ENCODE measurements around the gene CD34.

CD34 gene

DNA sequence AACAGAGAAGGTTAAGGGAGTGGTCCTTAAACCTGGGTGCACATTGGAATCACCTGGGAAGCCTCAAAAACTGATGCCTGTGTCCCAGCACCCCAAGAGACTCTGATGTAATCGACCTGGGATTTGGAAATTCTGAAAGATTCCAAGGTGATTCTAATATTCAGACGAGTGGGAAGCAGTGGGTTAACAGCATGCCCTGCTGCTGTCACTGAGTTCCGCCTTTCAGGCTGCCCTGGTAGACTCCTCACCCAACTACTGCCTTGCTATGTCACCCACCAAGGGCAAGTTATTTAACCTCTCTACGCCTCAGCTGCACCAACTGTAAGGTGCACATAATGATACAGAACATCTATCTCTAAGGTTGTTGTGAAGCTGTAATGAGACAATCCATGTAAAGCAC is 59.2 kb downstream of the CD34 start:
- DNase-seq: no peak

DNA sequence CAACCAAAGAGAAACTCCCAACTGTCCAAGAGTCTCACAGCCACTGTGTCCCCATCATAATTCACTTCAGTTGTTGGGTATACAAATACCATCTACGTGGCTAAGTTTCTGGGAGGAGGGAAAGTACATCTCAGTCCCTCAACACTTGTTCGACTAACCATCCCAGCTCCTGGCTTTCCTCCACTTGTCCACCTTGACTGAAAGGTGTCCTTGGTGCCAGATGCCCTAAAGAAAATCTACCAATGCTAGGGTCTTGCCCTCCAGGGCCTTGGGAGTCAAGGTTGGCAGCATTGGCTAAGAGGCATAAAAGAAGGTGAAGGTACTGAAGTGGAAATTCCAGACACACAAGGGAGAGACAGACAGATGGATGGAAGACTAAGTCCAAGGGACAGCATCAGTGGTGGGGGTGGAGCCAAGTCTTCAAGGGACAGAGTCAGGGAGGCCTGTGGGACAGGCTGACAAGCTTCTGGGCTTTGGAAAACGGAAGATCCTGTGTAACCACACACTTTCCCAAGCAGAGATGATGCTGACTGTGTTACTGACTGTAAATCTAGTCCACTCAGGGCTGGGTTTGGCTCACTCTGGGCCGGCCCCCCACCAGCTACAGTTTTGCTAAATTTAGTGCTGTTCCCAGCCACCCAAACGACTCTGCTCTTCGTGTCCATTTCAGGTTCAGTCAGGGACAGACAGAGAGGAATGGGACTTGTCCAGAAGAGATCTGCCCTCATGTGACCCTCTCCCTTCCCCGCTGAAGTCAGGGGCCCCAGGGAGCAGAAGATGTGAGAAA is 60.1 kb downstream of the CD34 start:
- DNase-seq: no peak

DNA sequence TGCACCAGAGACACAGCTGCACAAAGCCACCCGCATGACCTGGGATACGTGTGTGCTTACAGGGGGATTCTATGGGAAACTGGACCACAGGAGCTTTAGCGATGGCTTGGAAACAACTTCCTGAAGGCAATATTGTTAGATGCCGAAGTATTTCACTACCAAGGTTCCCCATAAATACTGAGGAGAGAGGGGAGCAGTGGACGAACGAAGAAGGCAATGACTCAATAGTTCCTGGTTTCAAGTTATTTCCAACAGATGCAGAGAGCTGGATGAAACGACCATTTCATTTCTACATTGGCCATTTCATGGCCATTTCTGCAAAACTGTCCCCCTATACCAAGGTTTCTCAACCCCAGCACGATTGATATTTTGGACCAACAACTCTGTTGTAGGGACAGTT is 61.3 kb downstream of the CD34 start:
- no peak for DNase-seq

DNA sequence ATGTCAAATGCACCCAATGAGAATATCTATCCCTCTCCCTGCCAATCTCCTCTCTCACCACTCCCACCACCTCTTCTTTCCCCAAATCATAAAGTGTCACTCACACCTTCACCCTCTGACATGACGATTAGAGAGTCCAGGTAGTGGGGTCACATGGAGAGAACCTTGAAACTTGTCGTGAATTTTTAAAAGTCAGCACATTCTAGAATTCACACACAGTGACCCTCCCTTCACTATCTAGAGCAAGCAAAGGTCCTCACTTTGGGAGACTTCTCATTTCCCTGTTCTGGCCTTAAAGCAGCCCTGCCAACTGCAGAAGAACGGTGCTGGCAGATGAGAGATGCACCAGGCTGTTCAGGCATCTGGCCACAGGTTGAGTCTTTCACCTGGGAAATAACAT is 61.9 kb downstream of the CD34 start:
- DNase-seq: no peak

DNA sequence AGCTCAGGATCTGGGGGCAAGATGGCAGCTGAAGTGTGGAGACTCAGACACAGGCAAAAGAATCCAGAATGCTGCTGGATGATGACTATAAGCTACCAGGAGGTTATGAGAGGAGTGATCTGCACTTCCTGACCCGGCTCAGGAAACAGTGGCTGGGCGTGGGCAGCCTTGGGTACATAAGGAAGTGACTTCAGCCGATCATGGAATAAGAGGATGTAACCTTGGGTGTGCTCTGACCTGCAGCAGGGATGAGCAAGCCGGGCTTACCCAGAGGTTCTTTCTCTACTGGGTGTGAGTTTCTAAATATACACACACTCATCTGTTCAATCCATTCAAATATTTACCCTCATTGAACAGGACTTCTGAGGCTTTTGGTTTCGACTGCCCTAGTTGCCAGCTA is 62.7 kb downstream of the CD34 start:
- peak; percentile 35 for DNase-seq

DNA sequence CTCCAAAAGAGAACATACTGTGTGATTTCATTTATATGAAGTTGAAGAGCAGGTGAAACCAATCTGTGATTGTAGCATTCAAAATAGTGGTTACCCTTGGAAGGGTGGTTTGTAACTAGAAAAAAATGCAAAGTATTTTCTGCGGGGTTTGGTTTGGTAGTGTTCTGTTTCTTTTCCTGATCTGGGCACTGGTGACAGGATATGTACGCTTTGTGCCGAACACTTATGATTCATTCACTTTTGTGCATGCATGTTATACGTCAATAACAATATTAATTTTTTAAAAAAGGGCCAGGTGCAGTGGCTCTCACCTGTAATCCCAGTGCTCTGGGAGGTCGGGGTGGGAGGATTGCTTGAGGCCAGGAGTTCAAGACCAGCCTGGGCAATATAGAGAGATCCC is 63.8 kb downstream of the CD34 start:
- no peak for DNase-seq

DNA sequence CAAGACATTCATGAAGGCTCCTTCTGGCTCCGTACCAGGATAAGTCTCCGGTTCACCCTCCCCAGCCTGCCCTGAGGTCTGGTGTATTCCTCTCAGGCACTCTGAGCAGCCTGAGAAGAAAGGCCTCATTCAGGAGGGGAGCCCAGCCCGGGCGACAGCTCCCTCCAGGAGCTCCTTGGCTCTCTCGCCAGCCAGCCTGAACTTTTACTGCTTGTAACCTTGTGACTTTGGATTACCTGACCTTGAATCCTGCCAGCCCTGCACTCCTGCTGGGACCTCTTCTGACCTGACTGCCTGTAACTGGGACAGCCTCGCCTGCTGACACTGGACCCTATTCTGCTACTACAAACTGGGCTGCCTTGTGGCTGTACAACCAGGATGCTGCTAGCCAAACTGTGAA is 65.8 kb downstream of the CD34 start:
- no peak for DNase-seq

DNA sequence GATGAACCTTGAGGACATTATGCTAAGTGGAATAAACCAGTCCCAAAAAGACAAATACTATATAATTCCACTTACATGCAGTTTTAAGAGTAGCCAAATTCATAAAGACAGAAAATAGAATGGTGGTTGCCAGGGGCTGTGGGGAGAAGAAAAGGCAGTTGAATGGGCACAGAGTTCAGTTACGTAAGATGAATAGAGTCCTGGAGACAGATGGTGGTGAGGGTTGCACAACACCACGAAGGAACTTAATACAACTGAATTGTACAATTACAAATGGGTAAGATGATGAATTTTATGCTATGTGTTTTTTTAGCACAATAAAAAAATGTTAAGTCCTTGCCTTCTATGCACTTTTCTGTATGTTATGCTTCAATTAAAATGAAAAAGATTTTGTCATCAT is 66.6 kb downstream of the CD34 start:
- DNase-seq: no peak

DNA sequence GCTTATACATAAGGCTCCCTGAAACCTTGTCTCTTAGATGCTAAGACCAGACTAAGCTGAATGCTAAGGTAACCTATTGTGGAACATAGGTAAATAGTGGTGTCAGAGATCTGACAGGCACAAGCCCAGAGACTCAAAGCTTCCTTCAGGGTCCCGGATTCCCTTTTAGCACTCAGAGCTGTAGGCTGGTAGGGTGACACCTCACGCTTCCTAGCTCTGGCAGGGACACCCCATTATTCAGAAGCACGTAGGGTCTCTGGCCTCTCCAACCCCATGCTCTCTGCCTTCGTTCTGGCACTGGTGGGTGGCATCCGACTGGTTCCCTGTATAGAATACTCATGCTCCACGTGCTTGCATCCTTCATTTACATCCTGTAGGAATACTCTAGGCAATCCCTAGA is 68.4 kb downstream of the CD34 start:
- DNase-seq: no peak

DNA sequence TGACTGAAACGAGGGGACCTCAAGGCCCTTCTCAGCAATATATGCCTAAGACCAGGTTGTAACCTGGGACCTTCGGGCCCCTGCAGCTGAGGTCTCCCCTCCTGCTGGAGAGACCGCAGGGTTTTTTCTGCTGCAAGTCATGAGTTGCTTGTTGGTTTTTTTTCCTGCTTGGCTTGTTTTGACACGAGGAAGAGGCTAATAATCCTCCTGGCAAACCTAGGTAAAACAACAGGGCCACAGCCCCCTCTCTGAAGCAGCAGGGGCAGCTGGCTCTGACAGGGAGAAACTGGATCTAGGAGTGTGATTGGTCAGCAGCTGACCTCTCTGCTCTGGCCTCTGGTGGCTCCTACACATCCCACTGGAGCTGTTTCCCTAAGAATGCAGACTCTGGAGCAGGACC is 69.0 kb downstream of the CD34 start:
- no peak for DNase-seq

DNA sequence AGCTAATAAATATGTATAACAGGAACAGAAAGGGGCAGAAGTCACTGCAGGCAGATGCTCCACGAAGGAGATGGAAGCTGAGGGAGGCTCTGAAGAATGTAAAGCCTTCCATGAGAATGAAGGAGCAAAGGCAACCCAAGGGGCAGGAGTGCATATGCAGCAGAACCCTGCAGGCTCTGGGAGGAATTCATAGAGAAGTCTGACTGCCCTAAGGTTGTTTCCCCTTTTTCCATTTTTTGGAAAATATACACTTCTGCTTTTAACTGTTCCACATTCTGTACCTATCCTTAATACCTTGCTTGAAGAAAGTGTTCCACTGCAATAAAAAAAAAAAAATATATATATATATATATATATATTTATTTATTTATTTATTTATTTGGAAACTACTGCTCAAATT is 69.6 kb downstream of the CD34 start:
- no peak for DNase-seq

DNA sequence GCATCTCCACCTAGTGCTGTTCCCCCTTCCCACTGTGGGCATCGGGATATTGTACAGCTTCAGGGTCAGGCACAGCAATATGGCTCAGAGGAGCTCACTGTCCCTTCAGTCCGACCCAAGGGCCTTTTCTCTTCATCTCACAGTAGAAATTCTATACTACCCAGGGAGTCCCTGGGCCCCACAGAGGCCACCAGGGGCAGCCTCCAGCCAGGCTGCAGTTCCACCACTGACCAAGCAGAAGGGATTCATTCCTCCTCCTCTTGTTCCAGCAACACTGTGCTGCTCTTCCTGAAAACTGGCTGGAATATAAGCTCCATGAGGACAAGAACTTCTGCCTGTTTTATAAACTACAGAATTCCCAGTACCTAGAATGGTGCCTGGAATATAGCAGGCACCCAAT is 70.5 kb downstream of the CD34 start:
- DNase-seq: no peak

DNA sequence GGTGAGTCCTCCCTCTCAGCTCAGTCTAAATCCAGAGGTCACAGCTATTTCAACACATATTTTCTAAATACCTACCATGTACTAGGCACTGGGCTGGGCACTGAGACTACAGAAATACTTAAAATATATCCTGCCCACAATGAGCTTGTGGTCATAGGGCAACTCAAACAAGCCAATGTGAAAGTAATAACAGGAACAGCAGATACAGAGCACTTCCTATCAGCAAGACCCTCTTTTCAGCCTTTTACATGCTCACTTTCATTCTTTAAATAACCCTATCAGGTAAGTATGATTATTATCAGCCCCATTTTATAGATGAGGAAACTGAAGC is 71.9 kb downstream of the CD34 start:
- no peak for DNase-seq

DNA sequence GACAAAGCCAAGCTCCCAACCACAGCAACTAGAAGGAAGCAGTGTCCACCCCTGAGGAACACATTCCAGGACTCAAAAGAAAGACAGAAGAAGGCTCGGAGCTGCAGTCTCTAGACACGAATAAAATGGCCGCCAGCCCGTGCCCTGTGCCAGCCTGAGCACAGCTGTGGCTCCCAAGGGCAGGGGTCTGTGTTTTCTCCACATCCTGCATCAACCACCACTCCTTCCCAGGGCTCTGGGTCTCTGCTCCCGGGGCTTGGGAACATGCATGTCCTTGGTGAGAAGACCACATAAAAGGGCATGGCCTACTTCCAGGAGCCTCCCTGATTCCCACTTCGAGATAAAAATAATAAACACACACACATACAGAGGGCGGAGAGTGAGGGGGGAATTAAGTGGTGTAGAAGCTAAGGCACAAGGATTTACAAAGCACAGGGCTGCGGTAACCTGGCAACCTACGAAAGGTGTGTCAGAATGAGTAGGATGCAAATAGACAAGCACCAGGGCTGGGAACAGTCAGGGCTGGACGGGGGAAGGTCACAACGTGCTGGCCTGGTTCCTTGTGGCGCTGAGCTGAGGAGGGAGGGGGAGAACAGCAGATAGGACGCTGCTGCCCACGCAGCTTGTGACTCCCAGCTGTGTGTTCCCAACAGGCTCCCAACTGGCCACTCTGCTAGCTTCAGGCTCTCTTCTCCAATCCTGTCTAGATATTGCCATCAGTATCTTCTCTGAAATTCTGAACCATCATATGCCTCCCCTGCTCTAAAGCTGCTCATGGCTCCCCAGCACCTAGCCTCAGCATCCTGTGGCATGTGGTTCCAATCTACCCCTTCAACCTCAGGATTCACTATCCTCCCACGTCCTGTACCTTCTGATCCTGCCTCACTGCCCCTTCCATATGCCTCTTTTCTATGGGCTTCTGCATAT is 72.5 kb downstream of the CD34 start:
- DNase-seq: no peak

DNA sequence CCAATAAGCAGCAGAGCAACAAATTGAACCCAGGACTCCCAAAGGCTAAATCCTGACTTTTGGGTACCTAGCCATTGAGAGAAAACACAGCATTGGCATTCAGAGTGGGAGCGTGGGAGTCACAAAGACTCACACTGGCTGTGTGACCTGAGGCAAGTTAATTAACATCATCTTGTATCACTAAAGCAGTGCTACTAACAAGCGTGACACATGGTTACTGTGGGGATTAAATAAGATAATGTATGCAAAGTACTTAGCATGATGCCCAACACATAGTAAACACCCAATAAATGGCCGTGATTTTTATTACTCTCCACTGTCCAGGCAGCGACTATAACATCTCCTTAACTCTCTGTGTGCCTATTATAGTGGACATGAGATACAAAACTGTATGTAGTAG is 73.3 kb downstream of the CD34 start:
- no peak for DNase-seq

DNA sequence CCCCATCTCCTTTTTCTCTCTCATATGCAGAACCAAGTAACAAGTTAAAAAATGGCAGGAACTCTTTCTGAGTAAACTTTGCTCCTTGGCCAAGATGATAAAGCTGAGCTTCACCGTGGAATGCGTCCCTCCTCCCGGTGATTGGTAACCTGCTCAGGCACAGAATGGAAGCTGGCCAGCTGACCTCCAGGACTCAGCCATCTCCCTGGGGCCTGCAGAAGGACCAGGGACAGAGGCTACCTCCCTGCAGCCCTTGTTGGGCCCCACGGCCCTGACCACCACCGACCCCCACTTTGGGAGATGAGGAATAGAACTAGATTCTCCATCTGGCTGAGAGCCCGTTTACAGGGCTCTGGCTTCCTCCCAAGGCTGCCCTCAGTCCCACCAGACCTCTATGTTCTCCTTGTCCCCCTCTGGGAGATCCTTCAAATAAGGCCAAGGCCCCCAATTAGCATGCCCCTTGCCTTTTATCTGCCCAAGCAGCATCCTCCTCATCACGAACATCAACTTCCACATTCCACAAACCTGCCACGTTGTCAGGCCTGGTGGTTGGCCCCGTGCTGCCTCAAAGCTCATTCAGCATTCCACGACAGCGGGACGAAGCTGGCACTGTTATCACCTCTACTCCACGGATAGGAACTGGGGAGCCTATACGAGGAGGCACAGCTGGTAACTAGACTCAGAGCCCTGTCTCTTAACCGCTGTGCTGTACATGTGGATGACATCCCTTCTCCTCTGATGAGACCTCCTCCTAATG is 74.2 kb downstream of the CD34 start:
- DNase-seq: no peak

DNA sequence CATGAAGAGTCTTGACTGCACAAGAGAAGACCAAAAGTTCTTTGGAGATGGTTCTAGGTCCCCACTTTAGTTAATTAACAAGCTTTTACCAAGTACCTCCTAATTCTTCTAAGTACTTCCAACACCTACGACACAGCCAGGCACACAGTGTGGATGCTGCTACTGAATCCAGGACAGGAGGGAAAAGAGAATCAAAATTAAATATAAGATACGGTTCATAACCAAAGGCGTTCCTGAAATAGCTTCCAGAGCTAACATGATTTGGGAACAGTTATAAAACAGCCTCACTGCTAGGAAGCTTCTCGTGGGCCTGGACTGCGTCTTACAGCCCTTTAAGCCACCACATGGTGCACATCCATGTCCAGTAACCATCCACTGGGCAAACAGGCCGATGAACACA is 75.0 kb downstream of the CD34 start:
- DNase-seq: no peak

DNA sequence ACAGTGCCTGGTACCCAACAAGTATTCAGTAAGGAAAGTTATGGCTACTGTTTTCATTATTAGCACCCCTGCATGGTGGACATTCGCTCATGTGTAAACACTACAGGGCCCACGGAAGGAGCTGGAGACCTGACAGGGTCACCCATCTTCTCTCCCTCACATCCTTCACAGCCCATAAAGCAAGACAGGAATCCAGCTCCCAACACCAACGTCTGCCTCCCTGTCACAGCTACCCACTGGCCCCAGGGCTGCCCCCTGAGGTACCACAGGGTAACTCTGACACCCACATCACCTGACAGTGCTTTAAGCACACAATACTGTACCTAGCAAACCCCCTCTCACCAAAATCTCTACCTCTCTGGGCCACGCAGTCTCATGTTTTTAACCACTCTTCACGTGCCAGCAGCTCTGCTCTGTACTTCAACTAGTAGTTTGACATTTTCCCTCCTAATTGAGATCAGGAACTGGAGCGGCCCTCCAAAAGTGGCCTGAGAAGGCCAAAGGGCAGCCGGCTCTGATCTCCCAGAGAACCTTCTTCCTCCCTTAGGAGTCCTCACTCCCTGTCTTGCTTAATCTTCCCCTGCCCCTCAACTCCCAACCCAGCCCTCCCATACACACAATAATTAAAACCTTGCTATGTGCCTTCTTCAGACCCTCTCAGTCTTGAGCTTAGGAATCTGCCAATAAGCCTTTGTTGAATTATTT is 76.8 kb downstream of the CD34 start:
- DNase-seq: no peak

DNA sequence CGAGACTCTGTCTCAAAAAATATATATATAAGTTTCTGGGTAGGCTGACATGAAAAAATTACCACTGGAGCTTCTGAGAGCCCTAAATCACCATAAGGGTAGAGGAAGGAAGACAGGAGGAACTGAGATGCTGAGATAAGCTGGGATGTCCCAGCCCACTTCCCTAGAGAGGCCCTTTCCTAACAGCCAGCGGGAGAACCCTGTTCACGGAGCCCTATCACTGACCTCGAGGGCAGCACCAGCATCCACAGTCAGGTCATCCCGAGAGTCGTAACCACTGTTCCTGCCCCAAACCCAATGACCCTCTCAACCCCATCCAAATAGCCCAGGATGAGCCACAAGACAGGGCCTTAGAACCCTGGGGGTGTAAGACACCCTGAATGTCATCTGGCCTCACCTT is 77.5 kb downstream of the CD34 start:
- no peak for DNase-seq

DNA sequence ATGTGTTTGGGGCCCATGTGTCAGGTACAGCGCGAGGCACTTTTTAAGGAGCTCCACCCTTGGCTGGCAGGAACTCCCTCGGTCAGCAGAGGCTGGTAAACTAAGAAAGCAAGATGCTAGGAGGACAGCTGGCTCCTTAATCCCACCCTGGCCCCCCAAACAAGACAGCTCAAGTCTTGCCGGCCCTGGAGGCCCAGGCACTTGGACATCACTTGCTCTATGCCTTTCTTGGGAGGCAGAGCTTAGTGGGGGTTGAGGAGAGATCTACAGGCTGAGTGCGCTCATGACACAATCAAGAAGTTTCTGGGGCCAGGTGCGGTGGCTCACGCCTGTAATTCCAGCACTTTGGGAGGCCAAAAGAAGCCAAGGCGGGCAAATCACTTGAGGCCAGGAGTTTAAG is 78.1 kb downstream of the CD34 start:
- DNase-seq: no peak

DNA sequence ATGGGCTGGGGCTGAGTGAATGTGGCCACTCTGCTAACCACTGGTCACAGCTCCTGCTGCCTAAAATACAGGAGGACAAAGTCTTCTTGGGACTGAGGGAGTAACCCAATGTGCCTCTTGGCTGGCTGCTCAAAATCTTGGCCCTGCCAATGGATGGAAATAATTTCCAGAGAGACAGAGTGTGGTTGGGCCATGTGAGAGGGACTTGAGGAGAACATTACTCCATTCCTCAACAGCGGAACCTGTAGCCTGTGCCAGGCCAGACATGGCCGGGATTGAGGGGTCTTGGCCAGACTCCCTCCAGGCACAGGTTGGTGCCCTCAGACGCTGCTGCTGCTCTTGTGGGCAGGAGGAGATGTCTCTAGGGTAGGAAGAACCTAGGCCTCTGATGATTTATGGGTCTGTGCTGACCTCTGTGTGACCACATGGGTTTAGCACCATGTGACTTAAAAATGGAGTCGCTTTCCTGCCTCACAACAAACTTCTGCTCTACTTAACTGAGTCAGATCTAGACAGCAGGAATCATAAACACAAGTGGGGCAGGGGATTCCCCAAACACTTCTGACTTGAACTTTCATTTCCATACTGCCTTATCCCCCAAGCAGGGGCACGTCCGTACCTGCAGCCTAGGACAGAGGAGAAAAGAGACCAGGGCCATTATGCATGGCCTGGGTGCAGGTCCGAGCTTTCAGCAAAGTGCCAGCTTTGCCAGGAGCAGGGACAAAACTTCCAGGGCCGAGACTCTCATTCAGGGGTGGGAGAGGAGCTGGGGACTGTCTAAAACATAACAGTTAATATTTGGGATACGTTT is 79.2 kb downstream of the CD34 start:
- DNase-seq: no peak
